Inflammatory macrophage treated with lipopolysaccharide for 4 hours (primary cell): ENCODE data around the gene CFAP299.

Source experiments
- DNase-seq: peaks from one replicate; pipeline ENCODE4 v3.0.0-alpha.2; 2020

The CFAP299 gene

DNA sequence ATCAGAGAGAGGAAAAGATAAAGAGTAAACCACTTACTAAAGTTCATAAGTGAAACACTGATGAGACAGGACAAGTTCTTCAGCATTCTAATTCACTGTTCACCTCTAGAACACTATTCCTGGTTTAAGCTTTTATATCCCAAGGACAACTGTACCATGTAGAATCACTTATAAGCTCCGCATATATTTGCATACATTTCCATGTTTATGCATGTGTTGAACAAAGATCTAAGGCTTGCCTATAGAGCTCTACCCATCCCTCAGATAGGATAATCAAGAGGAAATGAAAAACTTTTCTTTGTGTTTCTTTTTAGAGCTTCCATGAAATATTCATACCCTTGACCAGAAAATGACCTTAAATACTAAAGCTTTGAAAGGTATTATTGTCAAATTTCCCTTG, 538.0 kb downstream of the CFAP299 start:
- DNase-seq, result no peak

- no peak for DNase-seq
Measured at GRCh38 chr4:80874979-80875378, 539.4 kb downstream of the CFAP299 start.

DNA sequence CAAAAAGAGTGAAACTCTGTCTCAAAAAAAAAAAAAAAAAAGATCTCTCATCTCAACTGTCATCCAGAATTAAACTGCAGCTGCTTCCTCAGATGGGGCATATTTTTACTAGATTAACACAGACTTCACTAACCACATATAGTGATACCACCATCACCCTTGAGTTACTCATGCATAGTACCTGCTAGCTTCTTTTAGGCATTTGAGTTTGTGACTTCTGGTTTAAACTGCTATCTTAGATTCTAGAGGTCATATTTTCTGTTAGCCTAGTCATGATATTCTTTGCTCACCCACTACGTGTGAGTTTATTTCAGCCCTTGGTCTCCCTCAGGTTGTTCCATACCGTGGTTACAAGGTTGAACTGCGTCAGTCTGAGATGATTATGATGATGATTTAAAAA, 540.1 kb downstream of the CFAP299 start:
- DNase-seq, result no peak

- DNase-seq, result no peak
Measured at GRCh38 chr4:80876810-80877209, 541.3 kb downstream of the CFAP299 start.

DNA sequence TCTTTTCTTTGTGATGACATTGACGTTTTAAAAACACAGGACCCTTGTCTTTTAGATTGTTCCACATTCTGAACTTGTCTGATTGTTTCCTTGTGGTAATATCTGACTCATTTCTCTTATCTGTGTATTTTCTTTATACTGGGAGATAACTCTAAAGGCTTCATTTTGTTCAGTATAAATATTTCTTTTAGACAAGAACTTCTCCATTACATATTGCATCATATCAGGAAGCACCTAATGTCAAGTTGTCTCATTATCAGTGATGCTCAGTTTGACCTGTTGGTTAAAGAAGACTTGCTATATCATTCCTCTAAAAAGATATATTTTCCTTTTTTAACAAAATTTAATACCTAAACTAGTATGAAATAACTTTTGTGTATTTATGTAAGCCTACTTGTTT, 542.7 kb downstream of the CFAP299 start:
- DNase-seq, result no peak

- DNase-seq, result no peak
Measured at GRCh38 chr4:80897537-80898303, 562.2 kb downstream of the CFAP299 start.

- DNase-seq, result no peak
Measured at GRCh38 chr4:80900908-80901307, 565.4 kb downstream of the CFAP299 start.

GRCh38 chr4:80903020-80903419, 567.5 kb downstream of the CFAP299 start:
- no peak for DNase-seq

DNA sequence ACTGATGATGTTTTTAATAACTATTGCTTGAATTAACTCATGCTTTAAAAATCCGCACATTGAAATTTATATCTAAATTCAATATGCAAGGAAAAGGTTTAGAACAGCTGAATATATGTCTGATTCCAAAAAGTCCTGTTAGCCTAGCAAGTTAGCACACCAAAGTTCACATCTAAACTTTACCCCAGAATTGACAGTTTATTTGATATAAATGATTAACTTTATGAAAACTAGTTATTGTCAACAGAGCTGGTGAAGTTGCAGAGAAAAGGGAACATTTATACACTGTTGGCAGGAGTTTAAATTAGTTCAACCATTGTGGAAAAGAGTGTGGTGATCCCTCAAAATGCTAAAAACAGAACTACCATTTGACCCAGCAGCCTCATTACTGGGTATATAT, 574.4 kb downstream of the CFAP299 start:
- no peak for DNase-seq

- DNase-seq, result no peak
Measured at GRCh38 chr4:80911458-80911857, 575.9 kb downstream of the CFAP299 start.

GRCh38 chr4:80912350-80912749, 576.8 kb downstream of the CFAP299 start:
- no peak for DNase-seq

GRCh38 chr4:80913381-80913780, 577.9 kb downstream of the CFAP299 start:
- DNase-seq, result peak; percentile 24

DNA sequence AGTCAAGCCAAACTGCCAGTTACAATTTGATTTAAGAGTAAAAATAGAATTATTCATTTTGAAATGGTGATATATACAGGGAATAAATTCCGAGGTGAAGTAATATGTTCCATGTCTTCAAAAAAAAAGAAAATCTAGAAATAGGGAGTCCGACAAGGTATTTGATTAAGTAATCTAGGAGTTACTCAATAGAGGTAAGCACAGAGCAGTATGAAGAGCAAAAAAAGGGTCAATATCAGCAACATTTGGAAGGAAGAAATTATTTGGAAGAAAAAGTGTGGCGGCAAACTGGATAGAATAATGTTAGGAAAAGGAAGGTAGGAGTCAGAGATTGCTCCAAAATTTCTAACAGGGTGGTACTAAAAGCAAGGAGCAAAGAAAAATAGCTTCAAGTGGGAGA, 581.2 kb downstream of the CFAP299 start:
- DNase-seq, result no peak

DNA sequence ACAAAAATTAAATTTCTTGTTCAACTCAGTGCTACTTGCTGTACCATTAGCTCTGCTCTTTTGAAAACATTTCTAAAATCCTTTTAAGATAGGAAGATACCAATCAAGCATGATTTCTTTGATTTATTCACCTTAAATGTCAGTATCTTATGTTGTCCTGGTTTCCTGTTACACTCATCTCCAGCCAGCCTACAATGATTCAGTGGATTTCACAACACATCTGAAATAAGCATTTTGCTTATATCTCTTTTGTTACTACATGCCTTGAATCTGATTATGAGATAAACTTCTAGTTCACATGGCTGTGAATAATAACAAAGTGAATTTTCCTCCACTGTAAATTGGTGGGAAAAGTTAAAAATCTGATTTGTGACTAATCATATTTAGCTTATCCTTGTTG, 582.5 kb downstream of the CFAP299 start:
- DNase-seq, result no peak

DNA sequence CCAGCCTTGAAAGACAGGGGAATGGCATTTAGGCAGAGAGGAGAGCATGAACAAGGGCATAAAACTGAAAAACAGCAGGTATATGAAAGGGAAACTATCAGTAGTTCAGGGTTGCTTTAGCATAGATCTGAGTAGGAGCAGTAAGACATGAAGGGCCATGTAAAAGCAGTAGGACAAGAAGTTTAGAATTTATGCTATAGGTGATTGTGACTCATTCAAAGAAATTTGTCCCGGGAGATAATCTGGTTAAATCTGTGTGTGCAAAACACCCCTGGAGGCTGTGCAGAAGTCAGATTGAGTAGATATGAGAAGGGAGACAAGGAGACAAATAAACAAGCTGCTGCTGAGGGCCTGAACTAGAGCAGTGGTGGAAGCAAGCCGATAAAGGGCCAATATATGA, 585.9 kb downstream of the CFAP299 start:
- DNase-seq, result no peak

DNA sequence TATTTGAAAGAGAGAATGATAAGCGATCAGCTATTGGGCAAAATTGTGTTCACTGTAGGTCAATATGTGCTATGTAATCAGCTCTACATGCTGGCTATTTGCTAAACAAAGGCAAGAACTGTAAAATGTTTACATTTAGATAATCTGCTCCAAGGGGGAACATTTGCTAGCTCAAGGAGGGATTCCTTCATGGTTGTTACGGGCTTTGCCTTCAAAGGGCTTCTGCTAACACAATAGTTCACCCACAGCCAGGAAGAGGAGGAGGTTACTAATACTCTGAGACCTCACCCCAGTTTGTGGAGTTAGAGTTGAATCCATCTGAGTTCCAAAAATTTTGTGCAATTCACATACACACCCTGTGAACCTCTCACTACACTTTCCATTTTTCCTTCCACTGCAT, 587.4 kb downstream of the CFAP299 start:
- no peak for DNase-seq

DNA sequence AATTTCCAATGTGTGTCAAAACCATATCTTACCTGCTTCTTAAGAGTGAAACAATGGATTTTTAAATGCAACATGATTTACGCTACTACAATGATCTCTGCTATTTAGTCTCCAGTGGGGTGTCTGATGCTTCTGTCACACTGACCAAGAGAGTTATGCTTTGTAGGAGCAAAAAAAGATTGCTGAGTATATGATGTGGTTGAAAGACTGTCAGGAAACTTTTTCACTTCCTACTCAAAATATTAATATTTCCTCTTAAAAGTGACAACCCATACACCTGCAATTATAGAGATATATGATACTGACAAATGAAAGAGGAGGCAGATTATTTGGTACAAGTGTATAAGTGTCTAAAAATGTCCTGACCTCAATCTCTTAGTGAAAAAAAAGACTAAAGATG, 589.8 kb downstream of the CFAP299 start:
- DNase-seq, result no peak

DNA sequence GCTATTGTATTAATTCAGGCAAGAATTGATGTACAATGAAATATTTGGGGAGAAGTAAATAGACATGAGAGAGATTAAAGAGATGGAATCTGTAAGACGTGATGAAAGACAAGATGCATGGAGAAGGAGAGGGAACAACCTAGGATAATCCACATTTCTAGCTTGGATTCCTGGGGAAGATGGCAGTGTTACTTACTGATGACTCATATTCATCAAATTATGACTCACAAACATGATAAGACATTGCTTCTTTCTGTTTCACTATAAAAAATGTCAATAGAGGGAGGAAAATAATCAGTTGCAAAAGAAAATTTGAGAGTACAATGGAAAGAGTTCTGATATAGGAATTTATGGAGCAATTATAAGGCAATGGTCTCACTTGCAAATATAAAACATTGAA, 590.9 kb downstream of the CFAP299 start:
- no peak for DNase-seq

GRCh38 chr4:80926891-80927290, 591.4 kb downstream of the CFAP299 start:
- DNase-seq, result no peak

GRCh38 chr4:80927420-80927819, 591.9 kb downstream of the CFAP299 start:
- no peak for DNase-seq

GRCh38 chr4:80931631-80932081, 596.1 kb downstream of the CFAP299 start:
- DNase-seq, result no peak

DNA sequence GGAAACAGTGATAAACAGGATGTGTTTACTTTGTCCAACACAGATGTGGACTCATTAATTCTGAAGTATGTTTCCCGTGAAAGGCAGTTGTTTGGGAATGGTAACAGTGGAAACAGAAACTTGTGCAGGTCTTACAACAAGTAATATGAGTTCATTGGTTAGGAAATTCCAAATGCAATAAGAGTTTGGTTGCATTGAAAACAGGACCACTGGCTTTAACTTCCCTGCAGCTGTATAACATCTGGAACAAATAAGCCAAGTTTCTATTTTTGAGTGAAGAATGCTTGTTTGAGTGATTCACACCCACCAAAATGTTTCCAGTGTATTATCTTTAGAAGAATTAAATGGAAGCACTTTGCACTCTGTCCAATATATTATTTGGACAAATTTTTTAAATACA, 612.6 kb downstream of the CFAP299 start:
- no peak for DNase-seq

DNA sequence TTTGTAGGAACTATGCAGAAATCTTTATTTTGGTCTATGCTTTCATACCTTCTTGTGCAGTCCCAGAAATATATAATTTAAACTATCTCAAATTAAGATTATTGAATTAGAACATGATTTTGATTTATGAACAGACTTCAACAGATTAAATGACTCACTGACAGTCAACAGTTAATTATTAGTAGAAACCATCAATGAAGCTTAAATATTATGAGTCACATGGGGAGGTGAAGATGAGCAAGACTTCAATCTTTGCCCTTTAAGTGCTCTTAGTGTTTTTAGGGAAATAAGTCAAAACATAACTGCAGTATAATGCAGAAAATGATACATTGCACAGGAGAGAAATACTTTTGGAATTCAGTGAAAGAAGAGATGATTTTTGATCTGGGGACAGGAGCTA, 613.5 kb downstream of the CFAP299 start:
- no peak for DNase-seq

DNA sequence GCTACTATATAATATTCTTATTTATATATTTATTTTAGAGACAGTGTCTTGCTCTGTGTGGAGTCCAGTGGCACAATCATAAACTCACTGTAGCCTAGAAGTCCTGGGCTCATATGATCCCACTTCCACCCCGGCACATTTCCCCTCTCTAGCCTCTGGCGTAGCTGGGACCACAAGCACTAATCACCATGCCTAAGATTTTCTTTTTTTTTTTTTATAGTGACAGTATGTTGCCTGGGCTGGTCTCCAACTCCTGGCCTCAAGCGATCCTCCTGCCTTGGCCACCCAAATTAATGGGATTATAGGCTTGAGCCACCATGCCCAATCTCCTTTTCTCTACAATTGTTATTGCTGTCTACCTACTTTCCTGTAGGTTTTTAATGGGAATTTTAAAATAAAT, 620.9 kb downstream of the CFAP299 start:
- DNase-seq, result no peak

DNA sequence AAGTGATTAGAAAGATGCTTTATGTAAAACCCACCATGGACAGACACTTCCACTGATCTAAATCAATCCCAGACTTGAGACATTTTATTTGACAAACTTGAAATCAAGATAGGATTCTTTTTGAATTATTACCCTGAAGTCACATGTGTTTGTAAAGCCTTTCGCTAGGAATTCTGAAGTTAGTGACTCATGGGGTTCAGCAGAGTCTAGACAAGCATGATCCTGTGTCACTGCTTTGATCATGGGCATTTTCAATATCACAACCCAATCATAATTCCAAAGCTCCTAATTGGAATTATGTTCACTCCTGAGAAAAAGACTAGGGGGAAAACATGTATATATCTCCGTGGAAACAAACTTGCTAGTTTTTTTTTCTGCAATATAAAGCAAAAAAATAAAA, 627.5 kb downstream of the CFAP299 start:
- no peak for DNase-seq
